IPS DF 19.7 (cell line): Measurements from ENCODE around the gene TLK1.
"Not testable (repeated sequence)": the region's sequence is repeated elsewhere in the genome, so short reads cannot be mapped to it uniquely, and the experiment has no call there.

Experiments used
- DNase-seq: peaks from one replicate; pipeline ENCODE4 v3.0.0-alpha.2; 2013; ENCODE audit warnings: low read depth, low spot score

Gene TLK1

GRCh38 chr2:171084128-171084527 is 76.6 kb downstream of the TLK1 start:
- no peak for DNase-seq

- DNase-seq, result no peak
Observed at GRCh38 chr2:171083451-171083850, 77.2 kb downstream of the TLK1 start.

DNA sequence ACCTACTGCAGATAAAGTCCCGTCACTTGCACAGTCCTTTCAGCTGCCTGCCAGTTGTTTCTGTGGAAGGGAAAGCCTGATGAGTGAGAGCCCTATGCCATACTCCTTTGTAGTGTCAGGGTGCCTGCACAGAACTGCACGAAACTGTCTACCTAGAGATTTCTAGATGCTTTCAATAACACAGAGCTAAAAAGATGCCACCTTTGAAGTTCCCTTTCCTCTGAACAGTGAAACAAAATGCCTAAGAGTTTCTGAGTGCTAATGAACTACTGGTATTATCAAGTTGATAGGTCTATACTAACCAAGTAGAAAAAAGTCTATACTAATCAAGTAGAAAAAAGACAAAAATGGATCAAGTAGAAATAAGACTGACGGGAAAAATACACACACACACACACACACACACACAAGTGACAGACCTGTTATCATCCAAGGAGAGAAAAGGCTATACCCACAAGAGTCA is 79.0 kb downstream of the TLK1 start:
- DNase-seq, result no peak

- DNase-seq, result no peak
Observed at GRCh38 chr2:171080607-171081006, 80.1 kb downstream of the TLK1 start.

GRCh38 chr2:171076422-171076821 is 84.3 kb downstream of the TLK1 start:
- not testable (repeated sequence) for DNase-seq

GRCh38 chr2:171072164-171072563 is 88.5 kb downstream of the TLK1 start:
- no peak for DNase-seq

GRCh38 chr2:171069286-171069956 is 91.3 kb downstream of the TLK1 start:
- no peak for DNase-seq

DNA sequence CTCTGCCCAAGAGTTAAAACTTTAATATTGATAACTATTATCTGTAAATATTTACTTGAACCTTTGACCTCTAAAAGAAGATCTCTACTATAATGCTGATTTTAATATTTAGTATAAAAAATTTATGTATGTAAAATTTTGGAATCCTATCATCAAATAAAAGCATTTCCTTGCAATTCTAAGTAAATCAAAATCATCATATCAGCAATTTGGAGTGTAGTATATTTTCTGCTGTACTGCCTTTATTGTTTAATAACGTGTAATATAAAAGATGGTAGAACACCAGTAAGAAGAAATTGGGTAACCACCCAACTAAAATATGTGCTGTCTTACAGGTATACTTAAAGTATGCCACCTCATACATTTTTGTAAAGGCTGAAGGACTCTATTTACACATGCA is 94.6 kb downstream of the TLK1 start:
- no peak for DNase-seq

GRCh38 chr2:171057575-171057974 is 103.1 kb downstream of the TLK1 start:
- no peak for DNase-seq

DNA sequence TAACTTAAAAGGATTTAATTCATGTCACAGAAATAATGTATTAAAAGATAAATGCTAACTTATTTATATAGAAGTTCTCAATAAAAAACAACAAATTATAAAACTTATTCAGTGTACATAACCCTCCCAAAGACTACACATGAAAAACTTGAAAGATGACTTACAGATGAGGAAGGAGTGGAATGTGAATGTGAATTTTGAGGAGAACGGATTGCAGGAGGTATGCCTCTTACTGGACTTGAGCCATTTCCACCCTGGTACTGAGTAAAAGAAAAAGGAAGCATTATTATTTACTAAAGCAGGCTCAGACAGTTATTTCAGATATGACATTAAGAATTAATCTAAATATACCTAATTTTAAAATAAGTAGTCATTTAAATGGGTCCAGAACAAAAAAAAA is 104.4 kb downstream of the TLK1 start:
- no peak for DNase-seq

GRCh38 chr2:171049691-171050090 is 111.0 kb downstream of the TLK1 start:
- no peak for DNase-seq

GRCh38 chr2:171046048-171046560 is 114.6 kb downstream of the TLK1 start:
- no peak for DNase-seq

GRCh38 chr2:171044416-171044815 is 116.3 kb downstream of the TLK1 start:
- no peak for DNase-seq

GRCh38 chr2:171042253-171042969 is 118.3 kb downstream of the TLK1 start:
- no peak for DNase-seq

DNA sequence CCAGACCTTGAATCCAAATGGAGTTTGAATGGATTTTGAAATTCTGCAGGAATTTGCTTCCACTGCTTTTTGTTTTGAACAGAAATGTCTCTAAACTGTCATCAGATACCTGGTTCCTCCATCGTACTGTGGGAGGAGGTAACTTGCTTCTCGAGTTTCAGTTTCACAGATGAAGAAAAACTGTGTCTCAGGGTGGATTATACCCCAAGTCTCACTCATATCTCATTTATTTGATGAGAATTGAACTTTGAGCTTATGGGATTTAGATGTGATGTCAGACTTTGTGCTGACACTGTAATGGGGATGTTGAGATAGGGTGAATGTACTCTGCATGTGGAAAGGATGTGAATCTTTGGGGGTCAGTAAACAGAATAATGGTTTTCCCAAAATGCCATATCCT is 124.2 kb downstream of the TLK1 start:
- no peak for DNase-seq

- DNase-seq, result no peak
Observed at GRCh38 chr2:171034315-171034714, 126.4 kb downstream of the TLK1 start.

GRCh38 chr2:171025214-171025613 is 135.5 kb downstream of the TLK1 start:
- DNase-seq, result no peak

DNA sequence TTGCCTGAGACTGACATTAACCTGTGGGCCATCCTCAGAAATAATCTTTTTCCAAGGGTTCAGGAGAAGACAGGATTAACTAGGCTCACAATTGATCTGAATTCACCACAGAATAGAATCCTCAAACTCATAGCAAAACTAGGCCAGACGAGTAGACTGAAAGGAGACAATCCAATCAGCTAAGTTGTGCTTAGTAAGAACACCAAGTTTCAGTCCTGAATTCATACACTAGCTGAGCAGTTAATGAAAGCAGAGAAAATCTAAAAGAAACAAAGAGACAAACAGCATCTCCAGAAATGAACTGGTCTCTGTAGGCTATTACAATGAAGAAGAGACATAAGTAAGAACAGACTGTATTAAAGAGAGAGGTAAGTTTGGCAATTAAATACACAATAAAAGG is 142.2 kb downstream of the TLK1 start:
- DNase-seq, result no peak

GRCh38 chr2:171016125-171016524 is 144.6 kb downstream of the TLK1 start:
- DNase-seq, result no peak

GRCh38 chr2:171013851-171014250 is 146.8 kb downstream of the TLK1 start:
- DNase-seq, result no peak

DNA sequence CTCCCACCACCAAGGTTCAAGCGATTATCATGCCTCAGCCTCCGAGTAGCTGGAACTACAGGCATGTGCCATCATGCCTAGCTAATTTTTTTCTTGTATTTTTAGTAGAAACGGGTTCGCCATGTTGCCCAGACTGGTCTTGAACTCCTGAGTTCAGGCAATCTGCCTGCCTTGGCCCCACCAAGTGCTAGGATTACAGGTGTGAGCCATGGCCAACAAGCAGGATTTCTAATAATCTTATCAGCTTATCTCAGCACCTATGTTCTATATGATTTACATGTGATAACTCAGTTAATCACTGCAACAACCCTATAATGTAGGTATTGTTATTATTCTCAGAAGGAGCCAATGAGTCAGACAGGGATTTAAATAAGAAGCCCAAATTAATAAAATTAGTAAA is 151.3 kb downstream of the TLK1 start:
- DNase-seq, result no peak

DNA sequence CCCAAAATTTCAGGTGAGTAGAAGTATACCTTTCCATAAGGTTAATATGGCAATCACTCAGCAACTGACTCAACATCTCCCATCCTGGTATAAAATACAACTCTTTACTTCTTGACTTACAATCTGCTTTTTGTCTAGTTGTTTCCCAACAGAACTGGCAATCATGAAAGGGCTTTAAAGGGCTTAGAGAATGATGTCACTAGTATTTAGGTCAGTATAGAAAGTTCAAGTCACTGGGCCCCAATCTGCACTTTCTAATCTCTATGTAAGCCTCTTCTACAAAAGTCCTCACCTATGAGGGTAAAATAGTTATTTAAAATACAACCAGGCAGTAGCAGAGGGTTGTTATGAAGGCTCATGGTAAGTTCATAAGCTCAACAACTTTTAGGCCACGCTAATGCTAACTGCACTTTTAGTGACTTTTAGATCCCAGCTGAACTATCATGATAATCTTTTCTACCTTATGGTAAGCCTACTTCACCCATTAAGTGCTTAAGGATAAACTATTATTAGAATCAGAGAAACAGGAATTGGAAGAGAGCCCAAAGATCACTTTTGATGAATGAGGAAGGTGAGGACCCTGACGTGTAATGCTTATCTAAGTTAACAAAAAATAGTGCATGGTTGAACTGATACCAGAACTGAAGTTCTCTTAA is 152.0 kb downstream of the TLK1 start:
- no peak for DNase-seq

DNA sequence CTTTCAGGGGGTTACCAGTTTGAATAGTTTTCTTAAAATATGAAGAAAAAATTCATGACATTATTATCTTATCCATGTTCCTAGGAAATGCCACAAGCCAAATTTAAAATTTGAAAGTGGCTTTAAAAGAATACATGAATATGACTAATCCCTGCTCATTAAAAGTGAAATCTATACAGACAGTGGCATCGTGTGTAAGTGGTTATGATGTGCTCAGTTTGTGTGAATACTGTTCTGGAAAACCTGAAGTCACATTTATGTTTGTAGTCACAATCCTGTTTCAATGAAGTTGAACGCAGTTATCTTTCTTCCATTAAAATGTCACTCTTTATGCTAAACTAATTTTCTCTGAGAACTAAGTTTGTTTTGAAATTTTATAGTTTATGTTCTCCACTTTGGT is 155.9 kb downstream of the TLK1 start:
- no peak for DNase-seq
